ENCODE data around the gene NANOS3.

NANOS3 gene

GRCh38 chr19:13859361-13859880, 17.5 kb upstream of the NANOS3 start:
- no peak overlapping the region for H3K4me3 ChIP-seq (ENCODE audit: extremely low read depth, insufficient read depth, low read length, poor library complexity, severe bottlenecking)
- peaks cover 12% of the 10 kb centered on the region for H3K4me1 ChIP-seq (ENCODE audit: control insufficient read depth, insufficient read depth, low read length, poor library complexity, severe bottlenecking)
- WGBS, 2 experiments (ENCODE audit: insufficient coverage in 2 of 2) = 95 to 100% methylated on average over 2 to 3 of the region's 3 CpGs
- no peaks in the 10 kb centered on the region for H3K36me3 ChIP-seq (ENCODE audit: control insufficient read depth, insufficient read depth, low read length)
- H3K27ac ChIP-seq (ENCODE audit: low read depth, low read length, severe bottlenecking) = no peak overlapping the region
- H3K9me3 ChIP-seq (ENCODE audit: control insufficient read depth, low read length) = no peaks in the 10 kb centered on the region

DNA sequence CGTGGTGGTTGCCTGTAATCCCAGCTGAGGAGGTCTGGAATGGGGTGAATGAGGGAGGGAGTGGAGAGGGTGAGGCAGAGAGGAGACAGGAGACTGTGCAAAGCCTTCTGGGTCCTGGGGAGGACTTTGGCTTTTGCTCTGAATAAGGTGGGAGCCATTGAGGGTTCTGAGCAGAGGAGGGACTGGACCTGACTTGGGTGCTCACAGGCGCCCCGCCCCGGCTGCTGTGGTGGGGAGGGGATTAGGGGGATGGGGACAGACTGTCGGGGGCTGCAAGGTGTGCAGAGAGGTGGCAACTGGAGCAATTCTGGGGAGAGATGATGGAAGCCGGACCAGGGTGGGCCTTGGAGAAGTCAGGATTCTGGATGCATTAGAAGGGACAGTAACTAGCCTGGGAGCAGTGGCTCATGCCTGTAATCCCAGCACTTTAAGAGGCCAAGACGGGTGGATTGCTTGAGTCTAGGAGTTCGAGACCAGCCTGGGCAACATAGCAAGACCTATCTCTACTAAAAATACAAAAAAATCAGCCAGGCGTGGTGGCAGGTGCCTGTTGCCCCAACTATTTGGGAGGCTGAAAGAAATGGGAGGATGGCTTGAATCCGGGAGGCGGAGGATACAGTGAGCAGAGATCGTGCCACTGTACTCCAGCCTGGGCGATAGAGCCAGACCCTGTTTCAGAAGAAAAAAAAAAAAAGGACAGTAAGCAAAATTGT, 16.1 kb upstream of the NANOS3 start:
- no peak overlapping the region for H3K4me3 ChIP-seq (ENCODE audit: extremely low read depth, insufficient read depth, low read length, poor library complexity, severe bottlenecking)
- 89 to 97% methylated on average over 12 to 13 of the region's 13 CpGs for WGBS, 2 experiments (ENCODE audit: insufficient coverage in 2 of 2)
- H3K9me3 ChIP-seq (ENCODE audit: control insufficient read depth, low read length) = no peaks in the 10 kb centered on the region
- H3K27ac ChIP-seq (ENCODE audit: low read depth, low read length, severe bottlenecking) = no peak overlapping the region
- H3K36me3 ChIP-seq (ENCODE audit: control insufficient read depth, insufficient read depth, low read length) = no peaks in the 10 kb centered on the region
- H3K4me1 ChIP-seq (ENCODE audit: control insufficient read depth, insufficient read depth, low read length, poor library complexity, severe bottlenecking) = peaks cover 15% of the 10 kb centered on the region

DNA sequence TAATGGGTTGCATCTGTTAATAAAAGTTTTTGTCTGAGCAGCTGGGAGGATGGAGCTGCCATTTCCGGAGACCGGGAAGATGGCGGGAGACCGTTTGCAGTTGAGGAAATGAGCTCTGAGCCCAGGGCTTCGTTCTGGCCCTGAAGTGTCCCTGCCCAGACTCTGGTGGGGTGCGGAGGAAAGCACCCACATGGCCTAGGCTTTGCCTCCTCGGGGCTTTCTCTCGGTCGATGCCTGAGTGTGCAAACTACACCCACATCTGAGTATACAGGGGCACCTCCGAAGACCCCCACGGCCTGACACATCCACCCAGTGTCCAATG, 15.6 kb upstream of the NANOS3 start:
- no peaks in the 10 kb centered on the region for H3K9me3 ChIP-seq (ENCODE audit: control insufficient read depth, low read length)
- 89 to 94% methylated on average over 7 to 9 of the region's 11 CpGs for WGBS, 2 experiments (ENCODE audit: insufficient coverage in 2 of 2)
- peak overlapping the region; percentile 91 for H3K27ac ChIP-seq (ENCODE audit: low read depth, low read length, severe bottlenecking)

GRCh38 chr19:13861714-13862531, 15.0 kb upstream of the NANOS3 start:
- no peak overlapping the region for H3K4me3 ChIP-seq (ENCODE audit: extremely low read depth, insufficient read depth, low read length, poor library complexity, severe bottlenecking)
- H3K27ac ChIP-seq (ENCODE audit: low read depth, low read length, severe bottlenecking) = peak overlapping the region; percentile 91
- peaks cover 20% of the 10 kb centered on the region for H3K4me1 ChIP-seq (ENCODE audit: control insufficient read depth, insufficient read depth, low read length, poor library complexity, severe bottlenecking)
- 14 to 29% methylated on average over 12 to 16 of the region's 27 CpGs for WGBS, 2 experiments (ENCODE audit: insufficient coverage in 2 of 2)
- no peaks in the 10 kb centered on the region for H3K9me3 ChIP-seq (ENCODE audit: control insufficient read depth, low read length)
- H3K36me3 ChIP-seq (ENCODE audit: control insufficient read depth, insufficient read depth, low read length) = no peaks in the 10 kb centered on the region

More for the DNA sequence above, 15.6 kb upstream of the NANOS3 start:
- Histone ChIP-seq H3K36me3 (ENCODE audit: control insufficient read depth, insufficient read depth, low read length) (no peaks in the 10 kb centered on the region), H3K4me1 (ENCODE audit: control insufficient read depth, insufficient read depth, low read length, poor library complexity, severe bottlenecking) (peaks cover 19% of the 10 kb centered on the region), H3K4me3 (ENCODE audit: extremely low read depth, insufficient read depth, low read length, poor library complexity, severe bottlenecking) (no peak overlapping the region)

DNA sequence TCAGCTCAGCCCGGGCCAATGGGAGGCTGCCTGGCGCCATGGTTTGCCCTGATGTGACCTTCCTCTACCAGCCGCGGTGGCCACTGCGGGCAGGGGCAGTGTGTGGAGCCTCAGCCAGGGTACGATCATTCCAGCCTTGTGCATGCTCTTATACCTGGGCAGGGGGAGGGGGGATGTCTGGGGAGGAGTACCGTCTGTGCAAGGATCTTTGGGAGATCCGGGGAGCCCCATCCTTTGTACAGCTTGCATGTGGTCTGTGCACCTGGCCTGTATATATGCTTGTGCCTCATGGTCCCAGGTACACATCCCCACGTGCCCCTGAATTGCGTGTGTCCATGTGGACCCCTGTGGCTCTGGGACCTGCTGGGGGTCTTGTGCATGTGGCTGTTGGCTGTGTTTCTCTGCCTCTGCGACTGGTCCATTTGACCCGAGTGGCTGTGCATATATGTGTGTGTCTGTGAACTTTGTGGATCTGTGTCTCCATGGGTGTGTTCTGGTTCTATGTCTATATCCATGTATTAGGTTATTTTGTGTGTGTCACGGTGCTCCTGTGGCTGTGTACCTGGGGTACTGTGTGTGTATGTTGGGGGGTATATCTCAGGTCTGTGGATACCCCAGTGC, 12.8 kb upstream of the NANOS3 start:
- 42 to 51% methylated on average over 10 to 11 of the region's 13 CpGs for WGBS, 2 experiments (ENCODE audit: insufficient coverage in 2 of 2)
- Histone ChIP-seq H3K36me3 (ENCODE audit: control insufficient read depth, insufficient read depth, low read length) (no peaks in the 10 kb centered on the region), H3K4me1 (ENCODE audit: control insufficient read depth, insufficient read depth, low read length, poor library complexity, severe bottlenecking) (peaks cover 20% of the 10 kb centered on the region), H3K9me3 (ENCODE audit: control insufficient read depth, low read length) (no peaks in the 10 kb centered on the region), H3K27ac (ENCODE audit: low read depth, low read length, severe bottlenecking) (no peak overlapping the region), H3K4me3 (ENCODE audit: extremely low read depth, insufficient read depth, low read length, poor library complexity, severe bottlenecking) (peak overlapping the region; percentile 1)

- Histone ChIP-seq H3K27ac (ENCODE audit: low read depth, low read length, severe bottlenecking) (no peak overlapping the region), H3K36me3 (ENCODE audit: control insufficient read depth, insufficient read depth, low read length) (peaks cover 1% of the 10 kb centered on the region), H3K9me3 (ENCODE audit: control insufficient read depth, low read length) (no peaks in the 10 kb centered on the region), H3K4me1 (ENCODE audit: control insufficient read depth, insufficient read depth, low read length, poor library complexity, severe bottlenecking) (peaks cover 20% of the 10 kb centered on the region), H3K4me3 (ENCODE audit: extremely low read depth, insufficient read depth, low read length, poor library complexity, severe bottlenecking) (peak overlapping the region; percentile 59)
- 27 to 28% methylated on average over 28 to 45 of the region's 113 CpGs for WGBS, 2 experiments (ENCODE audit: insufficient coverage in 2 of 2)
Measured at GRCh38 chr19:13864667-13865570, 12.0 kb upstream of the NANOS3 start.

GRCh38 chr19:13865571-13866462, 11.1 kb upstream of the NANOS3 start:
- Histone ChIP-seq H3K4me1 (ENCODE audit: control insufficient read depth, insufficient read depth, low read length, poor library complexity, severe bottlenecking) (peaks cover 21% of the 10 kb centered on the region), H3K4me3 (ENCODE audit: extremely low read depth, insufficient read depth, low read length, poor library complexity, severe bottlenecking) (peak overlapping the region; percentile 59), H3K36me3 (ENCODE audit: control insufficient read depth, insufficient read depth, low read length) (peaks cover 2% of the 10 kb centered on the region), H3K9me3 (ENCODE audit: control insufficient read depth, low read length) (no peaks in the 10 kb centered on the region), H3K27ac (ENCODE audit: low read depth, low read length, severe bottlenecking) (peak overlapping the region; percentile 45)
- 4 to 5% methylated on average over 37 to 49 of the region's 82 CpGs for WGBS, 2 experiments (ENCODE audit: insufficient coverage in 2 of 2)

GRCh38 chr19:13866463-13867046, 10.4 kb upstream of the NANOS3 start:
- Histone ChIP-seq H3K4me3 (ENCODE audit: extremely low read depth, insufficient read depth, low read length, poor library complexity, severe bottlenecking) (peak overlapping the region; percentile 59), H3K9me3 (ENCODE audit: control insufficient read depth, low read length) (no peaks in the 10 kb centered on the region), H3K4me1 (ENCODE audit: control insufficient read depth, insufficient read depth, low read length, poor library complexity, severe bottlenecking) (peaks cover 21% of the 10 kb centered on the region), H3K36me3 (ENCODE audit: control insufficient read depth, insufficient read depth, low read length) (peaks cover 2% of the 10 kb centered on the region), H3K27ac (ENCODE audit: low read depth, low read length, severe bottlenecking) (no peak overlapping the region)
- WGBS, 2 experiments (ENCODE audit: insufficient coverage in 2 of 2) = 80 to 85% methylated on average over 8 to 12 of the region's 15 CpGs

GRCh38 chr19:13868663-13869062, 8.3 kb upstream of the NANOS3 start:
- Histone ChIP-seq H3K36me3 (ENCODE audit: control insufficient read depth, insufficient read depth, low read length) (peaks cover 2% of the 10 kb centered on the region), H3K4me3 (ENCODE audit: extremely low read depth, insufficient read depth, low read length, poor library complexity, severe bottlenecking) (no peak overlapping the region), H3K27ac (ENCODE audit: low read depth, low read length, severe bottlenecking) (no peak overlapping the region), H3K9me3 (ENCODE audit: control insufficient read depth, low read length) (no peaks in the 10 kb centered on the region), H3K4me1 (ENCODE audit: control insufficient read depth, insufficient read depth, low read length, poor library complexity, severe bottlenecking) (peaks cover 19% of the 10 kb centered on the region)
- WGBS, 2 experiments (ENCODE audit: insufficient coverage in 2 of 2) = 83 to 86% methylated on average over 1 to 3 of the region's 4 CpGs
